Mucosa of gallbladder (tissue), 1 donor: Measurements from ENCODE around the gene LRRC1. TPM values are rescaled to one million over a fixed set of nuclear protein-coding genes. Genes with fewer than 3 reads are reported as not detected.

ENCODE experiments used
- DNase-seq: peaks from one replicate; pipeline ENCODE4 v3.0.0-alpha.2; 2020; ENCODE audit warnings: low spot score
- total RNA-seq: library from RNA; stranded (reverse); gene quantifications from one replicate; pipeline ENCODE4 v1.2.1, GENCODE V29; 2021
- donor health status: DM: no; HTN: no; CAD: no.

The LRRC1 gene
- total RNA-seq, 1 donor from 2014 or later, result 17.3 TPM

DNA sequence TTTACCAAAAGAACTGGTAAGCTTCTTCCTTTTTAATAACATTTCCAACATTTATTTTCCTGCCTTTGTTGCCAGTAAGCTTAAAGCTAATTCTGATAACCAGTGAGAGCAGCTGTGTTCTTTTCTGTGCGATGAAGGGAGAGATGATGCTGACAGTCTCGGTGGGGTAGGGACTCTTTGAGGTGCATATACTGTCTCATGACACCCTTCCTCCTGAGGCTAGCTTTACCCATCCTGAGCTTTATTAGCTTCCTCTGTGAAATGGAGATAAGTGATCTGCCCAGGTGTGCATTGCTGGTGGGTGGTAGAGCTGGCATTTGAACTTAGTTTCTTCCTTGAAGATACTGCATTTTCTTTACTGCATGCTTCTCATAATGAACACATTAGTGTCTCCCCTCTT is 92.5 kb downstream of the LRRC1 start:
- no peak for DNase-seq

GRCh38 chr6:53888931-53889330 is 94.1 kb downstream of the LRRC1 start:
- no peak for DNase-seq

- no peak for DNase-seq
Measured at GRCh38 chr6:53889365-53889764, 94.6 kb downstream of the LRRC1 start.

DNA sequence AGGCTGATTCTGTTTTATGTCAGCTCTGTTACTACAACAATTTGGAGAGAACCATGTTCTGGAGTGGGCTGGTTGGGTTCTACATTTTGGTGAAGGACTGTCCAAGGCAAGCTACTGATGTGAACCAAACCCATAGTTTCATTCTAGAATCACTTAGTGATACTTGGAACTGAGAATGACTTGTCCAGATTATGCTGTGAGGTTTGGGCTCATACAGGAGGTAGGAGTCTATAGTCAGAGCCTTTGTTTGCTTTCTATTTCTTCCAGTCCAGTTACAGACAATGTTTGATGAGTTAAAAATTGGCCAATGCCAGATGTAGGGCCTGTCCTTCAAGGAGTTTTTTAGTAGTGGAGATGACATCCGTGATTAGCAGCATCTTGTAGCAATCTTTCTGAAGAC is 97.9 kb downstream of the LRRC1 start:
- DNase-seq, result no peak

DNA sequence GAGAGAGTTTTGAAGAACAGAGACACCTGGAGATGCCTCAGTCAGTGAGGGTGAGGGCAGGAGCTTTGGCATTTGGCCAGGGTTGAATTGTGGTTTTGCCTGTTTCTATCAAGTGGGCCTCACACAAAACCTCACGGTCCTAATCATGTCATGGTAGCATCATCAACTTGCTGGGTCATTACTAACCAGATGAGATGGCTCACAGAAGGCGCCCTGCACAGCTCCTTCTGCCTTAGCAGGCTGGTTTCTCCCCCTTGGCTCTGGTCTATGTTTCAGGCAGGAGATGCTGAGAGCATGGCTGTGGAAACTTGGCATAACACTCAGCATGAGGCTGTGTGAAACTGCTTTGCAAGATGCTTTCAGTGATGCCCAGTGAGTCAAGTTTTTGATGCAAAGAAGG is 99.3 kb downstream of the LRRC1 start:
- DNase-seq, result peak; percentile 12

- DNase-seq, result no peak
Measured at GRCh38 chr6:53896196-53896595, 101.4 kb downstream of the LRRC1 start.

DNA sequence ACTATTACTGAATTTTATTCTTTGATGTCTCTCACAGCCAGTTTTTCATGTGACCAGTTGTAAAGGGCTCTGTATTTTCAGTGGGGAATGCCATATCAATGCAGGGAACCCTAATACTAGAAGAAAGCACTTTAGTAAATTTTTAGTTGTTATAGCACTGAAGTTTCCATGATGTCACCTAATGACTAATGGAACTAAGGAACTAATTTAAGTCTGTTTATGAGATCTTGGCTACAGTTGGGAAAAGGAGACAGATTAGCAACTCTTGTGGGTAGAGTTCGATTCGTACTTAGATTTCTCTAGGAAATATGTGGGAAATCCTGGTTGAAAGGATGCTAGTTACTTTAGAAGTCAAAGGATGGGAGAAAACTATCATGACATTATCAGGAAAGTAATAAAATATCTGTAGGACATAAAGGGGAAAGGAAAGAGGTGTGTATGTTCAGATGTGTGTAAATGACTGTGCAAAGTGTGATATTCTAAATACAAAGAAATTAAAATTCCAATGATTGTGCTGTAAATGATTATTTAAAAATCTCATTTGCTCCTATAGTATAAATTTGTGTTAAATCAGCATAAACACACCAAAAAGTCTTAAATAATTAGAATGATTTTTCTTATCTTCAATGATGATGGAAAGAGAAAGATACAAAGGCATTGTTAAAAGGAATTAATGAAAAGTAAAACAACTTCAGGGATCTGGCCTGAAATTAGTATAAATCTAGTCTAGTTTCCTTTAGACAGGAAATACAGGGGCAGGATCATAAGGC is 103.4 kb downstream of the LRRC1 start:
- no peak for DNase-seq

DNA sequence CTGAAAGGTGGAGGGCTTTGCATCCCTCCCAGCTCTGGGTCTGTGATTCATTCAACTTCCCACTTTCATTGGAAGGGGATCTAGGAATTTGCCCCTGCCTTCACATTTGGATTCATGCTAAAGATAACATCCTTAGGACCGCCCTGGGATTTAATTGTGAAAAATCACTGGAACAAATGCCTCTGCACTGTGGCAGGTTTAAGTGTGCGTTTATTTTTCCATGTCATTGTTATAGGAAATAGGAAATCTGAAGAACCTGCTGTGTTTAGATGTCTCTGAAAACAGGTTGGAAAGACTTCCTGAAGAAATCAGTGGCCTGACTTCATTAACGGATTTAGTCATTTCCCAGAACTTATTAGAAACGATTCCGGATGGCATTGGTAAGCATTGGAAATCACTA is 104.7 kb downstream of the LRRC1 start:
- no peak for DNase-seq

- DNase-seq, result no peak
Measured at GRCh38 chr6:53903357-53903756, 108.6 kb downstream of the LRRC1 start.

DNA sequence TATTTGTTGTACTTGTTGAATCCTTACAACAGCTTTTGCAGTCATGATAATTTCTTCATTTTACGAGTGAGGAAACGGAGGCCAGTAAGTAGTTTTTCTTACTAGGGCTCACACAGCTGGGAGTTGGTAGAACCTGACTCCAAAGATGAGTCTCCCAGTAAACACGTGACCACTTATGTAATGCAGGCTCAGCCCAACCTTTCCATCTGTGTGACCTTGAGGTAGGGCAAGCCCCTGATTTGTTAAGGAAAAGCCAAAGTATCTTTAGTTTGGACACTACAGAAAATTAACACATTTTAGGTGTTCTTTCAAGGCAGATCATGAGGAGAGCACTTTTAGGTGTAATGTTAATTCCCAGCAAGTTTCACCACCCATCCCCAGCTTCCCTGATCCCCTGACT is 111.3 kb downstream of the LRRC1 start:
- no peak for DNase-seq

- DNase-seq, result no peak
Measured at GRCh38 chr6:53906842-53907241, 112.0 kb downstream of the LRRC1 start.

DNA sequence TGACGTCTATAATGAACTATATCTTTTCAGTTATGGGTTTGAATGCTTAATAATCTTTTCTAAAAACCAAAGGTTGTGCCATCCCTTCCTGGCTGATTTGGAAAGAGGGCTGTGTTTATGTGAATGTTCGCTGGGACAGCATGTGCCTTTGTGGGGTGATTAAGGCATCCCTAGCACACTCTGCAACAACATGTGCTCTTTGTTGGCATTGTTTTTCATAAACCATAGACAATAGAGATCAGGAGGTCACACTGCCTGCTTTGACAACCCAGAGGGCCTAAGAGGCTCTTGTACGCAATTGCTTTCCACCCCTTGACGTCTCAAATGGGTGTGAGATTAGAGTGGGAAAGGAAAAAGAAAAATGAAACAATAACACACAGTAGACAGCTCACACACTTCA is 116.0 kb downstream of the LRRC1 start:
- DNase-seq, result no peak

- no peak for DNase-seq
Measured at GRCh38 chr6:53912661-53913060, 117.9 kb downstream of the LRRC1 start.

DNA sequence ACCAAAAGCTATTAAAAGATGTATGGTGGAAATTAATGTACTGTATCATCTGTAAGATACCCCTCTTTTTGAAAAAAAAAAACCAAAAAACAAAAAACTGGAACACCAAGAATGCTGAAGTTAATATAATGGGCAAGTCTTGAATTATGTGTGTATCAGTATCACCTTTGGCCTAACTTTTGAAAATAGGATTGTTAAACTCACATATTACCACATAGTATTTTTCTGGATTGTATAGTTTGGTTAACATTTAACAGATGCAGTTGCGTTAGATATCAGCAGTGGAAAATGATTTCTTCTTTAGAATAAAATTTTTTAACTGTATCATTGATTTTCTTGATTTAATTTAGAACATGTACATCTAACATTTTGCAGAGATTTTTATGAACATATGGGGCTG is 118.5 kb downstream of the LRRC1 start:
- DNase-seq, result no peak

DNA sequence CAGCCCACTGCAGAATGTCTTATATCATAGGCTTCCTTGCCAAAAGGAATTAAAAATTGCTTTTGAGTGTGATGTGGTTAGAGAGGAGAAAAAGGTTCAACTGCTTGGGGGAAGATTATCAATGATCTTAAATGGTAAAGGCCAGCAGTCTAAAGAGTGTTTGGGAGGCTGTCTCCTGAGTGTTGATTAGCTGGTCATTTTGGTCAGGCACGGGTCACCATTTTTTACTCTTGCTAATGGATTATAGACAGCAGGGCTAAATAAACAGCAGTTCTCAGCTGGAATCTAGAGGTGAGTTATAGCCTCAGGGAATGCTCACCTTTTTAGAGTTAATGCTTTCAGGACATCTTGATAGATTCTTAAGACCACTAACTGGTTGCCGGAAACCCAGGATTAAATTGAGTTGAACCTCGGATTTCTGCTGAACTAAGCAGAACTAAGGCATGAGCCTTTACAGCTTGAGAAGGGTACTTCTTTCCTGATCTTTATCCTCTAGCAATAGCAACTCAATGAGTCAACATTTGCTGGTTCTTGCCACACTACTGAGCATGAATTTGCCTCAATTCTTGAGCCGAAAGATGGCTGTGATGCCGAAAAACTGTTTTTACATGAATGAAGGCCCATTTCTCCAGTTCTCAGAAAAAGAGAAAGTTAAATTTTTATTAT is 120.4 kb downstream of the LRRC1 start:
- no peak for DNase-seq

GRCh38 chr6:53916804-53917463 is 122.1 kb downstream of the LRRC1 start:
- DNase-seq, result no peak

- DNase-seq, result no peak
Measured at GRCh38 chr6:53917464-53917842, 122.6 kb downstream of the LRRC1 start.

- no peak for DNase-seq
Measured at GRCh38 chr6:53918854-53919510, 124.2 kb downstream of the LRRC1 start.

DNA sequence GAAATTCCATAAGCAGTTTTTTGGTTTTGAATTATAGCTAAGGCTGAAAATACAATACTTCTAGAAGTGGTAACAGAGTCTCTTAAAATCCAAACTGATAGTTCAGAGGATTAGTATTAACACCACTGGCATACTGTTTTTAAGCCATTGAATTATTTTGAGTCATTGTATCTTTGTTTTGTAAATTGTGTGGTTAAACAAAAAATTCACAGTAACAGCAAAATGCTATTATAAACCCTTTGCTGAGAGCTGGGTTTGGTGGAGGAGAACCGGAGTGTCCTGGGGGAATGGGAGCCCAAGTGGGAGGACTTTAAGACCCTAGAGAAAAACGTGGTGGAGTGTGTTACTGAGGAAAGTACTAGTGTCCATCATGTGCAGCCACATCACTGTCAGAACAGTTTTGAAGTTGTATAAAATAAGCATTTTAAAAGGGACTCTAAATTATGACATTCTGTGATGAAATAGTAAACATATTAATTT is 125.1 kb downstream of the LRRC1 start:
- DNase-seq, result no peak

DNA sequence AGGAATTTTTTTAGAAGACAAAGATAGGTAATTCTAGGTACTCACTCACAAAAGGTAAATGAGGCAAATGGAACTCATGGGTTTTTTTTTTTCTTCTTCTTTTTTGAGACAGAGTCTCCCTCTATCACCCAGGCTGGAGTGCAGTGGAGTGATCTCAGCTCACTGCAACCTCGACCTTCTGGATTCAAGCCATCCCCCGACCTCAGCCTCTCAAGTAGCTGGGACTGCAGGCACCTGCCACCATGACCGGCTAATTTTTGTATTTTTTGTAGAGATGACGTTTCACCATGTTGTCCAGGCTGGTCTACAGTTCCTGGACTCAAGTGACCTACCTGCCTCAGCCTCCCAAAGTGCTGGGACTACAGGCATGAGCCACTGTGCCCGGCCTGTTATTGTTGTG is 126.1 kb downstream of the LRRC1 start:
- DNase-seq, result no peak

DNA sequence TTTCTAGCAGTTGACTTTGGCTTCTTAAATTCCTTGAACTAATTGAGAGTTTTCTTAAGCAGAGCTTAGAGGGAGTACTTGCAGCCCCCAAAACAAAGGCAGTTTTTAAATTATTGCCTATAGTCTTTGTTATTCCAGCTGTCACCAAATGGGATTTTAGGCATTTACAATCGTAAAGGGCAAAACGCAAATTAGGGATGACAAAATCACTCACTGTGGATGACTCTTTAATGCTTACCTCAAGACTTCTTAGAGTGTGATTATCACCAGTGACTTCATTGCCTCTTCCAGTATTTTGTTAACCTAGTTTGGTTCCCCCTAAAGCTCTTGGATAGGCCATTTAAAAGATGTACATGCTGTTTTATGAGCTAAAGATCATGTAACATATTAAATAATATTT is 126.8 kb downstream of the LRRC1 start:
- DNase-seq, result no peak

GRCh38 chr6:53922539-53922981 is 127.8 kb downstream of the LRRC1 start:
- no peak for DNase-seq
